Stimulated activated naive CD4-positive, alpha-beta T cell treated with Interleukin-2 at 50 U/mL for 16 hours (primary cell): ENCODE data around the gene MYO1H.

Experiments used
- DNase-seq: peaks from one replicate; lab custom pipeline; 2025; lab: John Stamatoyannopoulos, UW

MYO1H gene

GRCh38 chr12:109448272-109448671 lies 100.6 kb downstream of the MYO1H start:
- DNase-seq = no peak

GRCh38 chr12:109448707-109449390 lies 101.1 kb downstream of the MYO1H start:
- DNase-seq = no peak

GRCh38 chr12:109449845-109450532 lies 102.3 kb downstream of the MYO1H start:
- DNase-seq = no peak

GRCh38 chr12:109450980-109451379 lies 103.3 kb downstream of the MYO1H start:
- no peak for DNase-seq

- no peak for DNase-seq
Measured at GRCh38 chr12:109451400-109451799, 103.7 kb downstream of the MYO1H start.

GRCh38 chr12:109452489-109452888 lies 104.8 kb downstream of the MYO1H start:
- DNase-seq = no peak

GRCh38 chr12:109455706-109456105 lies 108.0 kb downstream of the MYO1H start:
- DNase-seq = no peak

GRCh38 chr12:109458086-109458485 lies 110.4 kb downstream of the MYO1H start:
- DNase-seq = no peak

GRCh38 chr12:109458771-109459208 lies 111.1 kb downstream of the MYO1H start:
- DNase-seq = no peak

- DNase-seq = no peak
Measured at GRCh38 chr12:109459247-109459646, 111.5 kb downstream of the MYO1H start.

- DNase-seq = no peak
Measured at GRCh38 chr12:109460538-109460937, 112.8 kb downstream of the MYO1H start.

- DNase-seq = no peak
Measured at GRCh38 chr12:109461049-109461845, 113.5 kb downstream of the MYO1H start.

- DNase-seq = no peak
Measured at GRCh38 chr12:109461846-109462756, 114.4 kb downstream of the MYO1H start.

GRCh38 chr12:109462868-109463692 lies 115.4 kb downstream of the MYO1H start:
- no peak for DNase-seq

- no peak for DNase-seq
Measured at GRCh38 chr12:109463756-109464155, 116.1 kb downstream of the MYO1H start.

GRCh38 chr12:109464642-109465351 lies 117.1 kb downstream of the MYO1H start:
- no peak for DNase-seq

- no peak for DNase-seq
Measured at GRCh38 chr12:109466305-109466704, 118.6 kb downstream of the MYO1H start.

- no peak for DNase-seq
Measured at GRCh38 chr12:109466821-109467220, 119.1 kb downstream of the MYO1H start.

GRCh38 chr12:109467978-109468676 lies 120.4 kb downstream of the MYO1H start:
- no peak for DNase-seq

GRCh38 chr12:109469517-109469916 lies 121.8 kb downstream of the MYO1H start:
- DNase-seq = no peak
